ENCODE data around the gene HARS1. TPM values are rescaled to one million over a fixed set of nuclear protein-coding genes. Genes with fewer than 3 reads are reported as not detected.
"Not testable (repeated sequence)": the region's sequence is repeated elsewhere in the genome, so short reads cannot be mapped to it uniquely, and the experiment has no call there.

Gene HARS1
- total RNA-seq, 3 donors from 2014 or later (not counting 1 experiment from before 2014, with no cell fraction given) = 62.4 to 73.8 (median 68.3) TPM

- no peak for ATAC-seq
- H3K27ac ChIP-seq (ENCODE audit: low read length) = peak overlapping the region; percentile 90
- H3K4me1 ChIP-seq (ENCODE audit: control insufficient read depth, insufficient read depth, low read length) = peaks cover 21% of the 10 kb centered on the region
- Mint-ChIP-seq H3K36me3 (peaks cover 25% of the 10 kb centered on the region), H3K27ac (peak overlapping the region; percentile 96), H3K4me3 (peak overlapping the region; percentile 99), H3K27me3 (ENCODE audit: low read depth in 2 of 2) (no peaks in the 10 kb centered on the region), H3K9me3 (no peaks in the 10 kb centered on the region), H3K4me1 (peaks cover 33 to 38% of the 10 kb centered on the region in 2 donors)
- peaks cover 57% of the 10 kb centered on the region for H3K36me3 ChIP-seq (ENCODE audit: control insufficient read depth, insufficient read depth, low read length)
- no peak for DNase-seq
- TF ChIP-seq CTCF (IDR thresholded peaks at IDR 0.05) = no peak
- H3K9me3 ChIP-seq (ENCODE audit: control insufficient read depth, insufficient read depth, low read length) = no peaks in the 10 kb centered on the region
- intact Hi-C loops (cut with micrococcal nuclease) = loop anchor here (1.0 to 2.0 kb wide), 5 partner anchors 17 to 263 kb away; partner anchors contain the start of genes ANKHD1, APBB3, HARS1 and HARS2
- H3K27me3 ChIP-seq (ENCODE audit: control insufficient read depth, insufficient read depth, low read length) = no peaks in the 10 kb centered on the region
- 41% methylated on average over 18 of the region's 18 CpGs for whole genome bisulfite sequencing (ENCODE audit: insufficient coverage)
- H3K4me3 ChIP-seq (ENCODE audit: low read length) = peak overlapping the region; percentile 99
Measured at GRCh38 chr5:140664030-140664358, 27.2 kb downstream of the HARS1 start.

- H3K36me3 ChIP-seq (ENCODE audit: control insufficient read depth, insufficient read depth, low read length) = peaks cover 73% of the 10 kb centered on the region
- 99% methylated on average over 6 of the region's 6 CpGs for WGBS (ENCODE audit: insufficient coverage)
- ATAC-seq; H3K4me3 ChIP-seq (ENCODE audit: low read length); H3K27me3 Mint-ChIP-seq (ENCODE audit: low read depth in 2 of 2); DNase-seq; H3K4me3 Mint-ChIP-seq; H3K27me3 ChIP-seq (ENCODE audit: control insufficient read depth, insufficient read depth, low read length); H3K9me3 ChIP-seq (ENCODE audit: control insufficient read depth, insufficient read depth, low read length); H3K9me3 Mint-ChIP-seq; H3K27ac ChIP-seq (ENCODE audit: low read length); intact Hi-C loops (cut with micrococcal nuclease): not testable (repeated sequence)
- Mint-ChIP-seq H3K4me1 (peaks cover 11 to 18% of the 10 kb centered on the region in 2 donors), H3K27ac (peak overlapping the region in 1 of 2 donors; percentile 35), H3K36me3 (peaks cover 39% of the 10 kb centered on the region)
- peaks cover 14% of the 10 kb centered on the region for H3K4me1 ChIP-seq (ENCODE audit: control insufficient read depth, insufficient read depth, low read length)
Measured at GRCh38 chr5:140660371-140660770, 30.8 kb downstream of the HARS1 start.

DNA sequence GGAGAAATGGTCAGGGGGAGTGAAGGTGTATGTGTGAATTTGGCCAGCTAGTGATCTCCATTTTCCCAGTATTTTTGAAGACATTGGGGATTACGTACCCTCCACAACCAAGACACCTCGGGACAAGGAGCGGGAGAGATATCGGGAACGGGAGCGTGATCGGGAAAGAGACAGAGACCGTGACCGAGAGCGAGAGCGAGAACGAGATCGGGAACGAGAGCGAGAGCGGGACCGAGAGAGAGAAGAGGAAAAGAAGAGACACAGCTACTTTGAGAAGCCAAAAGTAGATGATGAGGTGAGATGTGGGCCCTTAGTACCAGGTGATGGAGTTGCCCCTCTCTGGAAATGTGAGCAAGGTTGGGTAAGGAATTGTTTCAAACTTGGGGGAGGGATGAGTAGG, 32.3 kb downstream of the HARS1 start:
- Mint-ChIP-seq H3K9me3 (no peaks in the 10 kb centered on the region), H3K4me3 (no peak overlapping the region), H3K27me3 (ENCODE audit: low read depth in 2 of 2) (no peaks in the 10 kb centered on the region), H3K4me1 (peaks cover 0 to 10% of the 10 kb centered on the region in 2 donors), H3K36me3 (peaks cover 53% of the 10 kb centered on the region), H3K27ac (no peak overlapping the region)
- H3K27me3 ChIP-seq (ENCODE audit: control insufficient read depth, insufficient read depth, low read length) = no peaks in the 10 kb centered on the region
- intact Hi-C loops (cut with micrococcal nuclease) = no loop called here
- H3K9me3 ChIP-seq (ENCODE audit: control insufficient read depth, insufficient read depth, low read length) = no peaks in the 10 kb centered on the region
- H3K4me3 ChIP-seq (ENCODE audit: low read length) = no peak overlapping the region
- WGBS (ENCODE audit: insufficient coverage) = 98% methylated on average over 17 of the region's 17 CpGs
- H3K4me1 ChIP-seq (ENCODE audit: control insufficient read depth, insufficient read depth, low read length) = peaks cover 4% of the 10 kb centered on the region
- no peak for TF ChIP-seq CTCF (IDR thresholded peaks at IDR 0.05)
- ATAC-seq (no peak), DNase-seq (no peak)
- H3K36me3 ChIP-seq (ENCODE audit: control insufficient read depth, insufficient read depth, low read length) = peaks cover 88% of the 10 kb centered on the region
- no peak overlapping the region for H3K27ac ChIP-seq (ENCODE audit: low read length)

DNA sequence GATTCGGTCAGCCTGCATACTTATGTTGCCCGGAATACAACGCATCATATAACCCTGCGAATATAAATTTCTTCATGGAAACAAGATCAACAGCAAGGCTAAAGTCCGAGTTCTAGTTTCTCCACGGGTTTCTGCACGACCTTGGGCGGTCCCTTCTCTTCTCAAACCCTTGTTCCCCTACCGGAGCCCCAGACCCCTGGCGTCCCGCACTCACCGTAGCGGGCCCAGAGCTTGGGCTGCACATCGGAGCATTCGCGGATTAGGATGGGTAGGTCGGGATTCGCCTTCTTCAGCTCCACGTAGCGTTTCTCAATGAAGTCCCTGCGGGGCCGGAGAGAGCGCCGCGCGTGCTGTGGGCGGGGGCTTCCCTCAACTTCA, 44.1 kb downstream of the HARS1 start:
- H3K4me1 Mint-ChIP-seq = peaks cover 32 to 46% of the 10 kb centered on the region in 2 donors
- H3K27me3 Mint-ChIP-seq (ENCODE audit: low read depth in 2 of 2) = no peaks in the 10 kb centered on the region
- H3K27ac Mint-ChIP-seq = peak overlapping the region; percentile 94 to 99
- no peak for TF ChIP-seq CTCF (IDR thresholded peaks at IDR 0.05)
- Histone ChIP-seq H3K36me3 (ENCODE audit: control insufficient read depth, insufficient read depth, low read length) (peaks cover 44% of the 10 kb centered on the region), H3K27me3 (ENCODE audit: control insufficient read depth, insufficient read depth, low read length) (no peaks in the 10 kb centered on the region), H3K27ac (ENCODE audit: low read length) (peak overlapping the region; percentile 89), H3K4me3 (ENCODE audit: low read length) (peak overlapping the region; percentile 78), H3K9me3 (ENCODE audit: control insufficient read depth, insufficient read depth, low read length) (no peaks in the 10 kb centered on the region), H3K4me1 (ENCODE audit: control insufficient read depth, insufficient read depth, low read length) (peaks cover 20% of the 10 kb centered on the region)
- ATAC-seq (no peak), DNase-seq (no peak)
- H3K4me3 Mint-ChIP-seq = peak overlapping the region; percentile 100
- WGBS (ENCODE audit: insufficient coverage) = 1% methylated on average over 27 of the region's 27 CpGs
- intact Hi-C loops (cut with micrococcal nuclease) = loop anchor here (1.0 to 2.0 kb wide), 6 partner anchors 8 to 246 kb away; partner anchors contain the start of genes ANKHD1, APBB3, SLC35A4 and SRA1
- H3K36me3 Mint-ChIP-seq = peaks cover 14% of the 10 kb centered on the region
- H3K9me3 Mint-ChIP-seq = no peaks in the 10 kb centered on the region
